Tracheal epithelial cell (primary cell): ENCODE data around the gene PKP1. TPM values are rescaled to one million over a fixed set of nuclear protein-coding genes. Genes with fewer than 3 reads are reported as not detected.

Experiments used
- total RNA-seq: library from RNA; depleted of rRNA; stranded (reverse); fragments of >200 nt; gene quantifications from 2 replicates; pipeline ENCODE4 v1.2.1, GENCODE V29; 2014

The PKP1 gene, protein sequence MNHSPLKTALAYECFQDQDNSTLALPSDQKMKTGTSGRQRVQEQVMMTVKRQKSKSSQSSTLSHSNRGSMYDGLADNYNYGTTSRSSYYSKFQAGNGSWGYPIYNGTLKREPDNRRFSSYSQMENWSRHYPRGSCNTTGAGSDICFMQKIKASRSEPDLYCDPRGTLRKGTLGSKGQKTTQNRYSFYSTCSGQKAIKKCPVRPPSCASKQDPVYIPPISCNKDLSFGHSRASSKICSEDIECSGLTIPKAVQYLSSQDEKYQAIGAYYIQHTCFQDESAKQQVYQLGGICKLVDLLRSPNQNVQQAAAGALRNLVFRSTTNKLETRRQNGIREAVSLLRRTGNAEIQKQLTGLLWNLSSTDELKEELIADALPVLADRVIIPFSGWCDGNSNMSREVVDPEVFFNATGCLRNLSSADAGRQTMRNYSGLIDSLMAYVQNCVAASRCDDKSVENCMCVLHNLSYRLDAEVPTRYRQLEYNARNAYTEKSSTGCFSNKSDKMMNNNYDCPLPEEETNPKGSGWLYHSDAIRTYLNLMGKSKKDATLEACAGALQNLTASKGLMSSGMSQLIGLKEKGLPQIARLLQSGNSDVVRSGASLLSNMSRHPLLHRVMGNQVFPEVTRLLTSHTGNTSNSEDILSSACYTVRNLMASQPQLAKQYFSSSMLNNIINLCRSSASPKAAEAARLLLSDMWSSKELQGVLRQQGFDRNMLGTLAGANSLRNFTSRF
- 263 and 280 TPM in 2 replicates for total RNA-seq

DNA sequence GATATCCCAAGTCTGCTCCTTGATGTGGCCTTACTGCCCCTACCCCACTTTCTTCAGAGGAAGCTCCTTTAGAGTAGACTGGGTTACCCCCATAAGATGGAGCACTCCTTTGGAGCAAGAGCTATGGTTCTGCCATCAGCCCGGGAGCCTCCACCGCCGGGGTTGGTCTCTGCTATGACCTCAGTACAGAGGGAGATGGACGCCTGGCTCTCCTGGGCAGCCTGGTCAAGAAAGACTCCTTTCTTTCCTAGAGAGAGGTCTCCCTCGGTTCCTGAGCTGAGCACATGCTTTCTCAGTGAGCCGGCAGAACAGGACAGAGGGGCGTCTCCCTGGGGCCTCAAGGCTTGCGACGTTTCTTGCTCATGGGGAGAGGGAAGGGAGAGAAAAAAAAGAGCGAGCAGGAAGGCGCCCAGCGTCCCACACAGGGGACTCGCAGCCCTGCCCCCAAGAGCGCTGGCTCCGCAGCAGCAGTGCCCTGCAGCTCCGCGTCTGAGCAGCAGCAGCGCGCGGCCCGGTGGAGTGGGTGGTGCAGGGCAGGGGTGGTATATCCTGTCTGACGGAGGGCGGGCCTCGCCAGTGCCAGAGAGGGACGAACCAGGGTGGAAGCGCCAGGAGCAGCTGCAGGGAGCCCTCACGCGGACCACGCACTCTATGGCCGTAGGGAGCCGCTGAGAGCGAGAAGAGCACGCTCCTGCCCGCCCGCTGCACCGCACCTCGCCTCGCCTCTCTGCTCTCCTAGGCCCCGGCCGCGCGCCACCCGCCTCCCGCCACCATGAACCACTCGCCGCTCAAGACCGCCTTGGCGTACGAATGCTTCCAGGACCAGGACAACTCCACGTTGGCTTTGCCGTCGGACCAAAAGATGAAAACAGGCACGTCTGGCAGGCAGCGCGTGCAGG lies at the start of gene PKP1:
TSS of gene PKP1 (plus strand) at position 576 of the 899 bp plus-strand sequence. CDS start at position 773, 197 bp downstream.

DNA sequence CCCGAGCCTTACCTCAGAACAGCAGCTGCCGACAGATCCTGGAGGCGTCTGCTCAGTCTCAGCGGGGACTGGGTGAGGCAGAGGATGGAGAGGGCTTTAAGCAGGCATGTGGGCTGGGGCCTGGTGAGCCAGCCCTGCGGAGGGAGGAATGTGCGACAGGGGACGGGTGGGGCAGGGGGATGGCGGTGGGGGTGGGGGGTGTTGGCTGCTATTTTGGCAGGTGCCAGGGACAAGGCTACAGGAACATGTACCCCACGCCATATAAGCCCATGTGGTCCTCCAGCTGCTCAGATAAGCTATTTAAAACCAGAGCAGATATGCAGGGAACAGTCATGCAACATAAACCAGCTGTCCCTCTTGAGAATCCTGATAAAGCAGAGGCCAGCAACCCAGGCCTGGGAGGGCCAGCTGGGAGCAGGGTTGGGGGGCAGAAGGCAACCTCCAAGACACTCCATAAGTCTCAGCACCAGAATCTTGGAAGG lies 94.3 kb downstream of the PKP1 start, which contains the start of gene TNNT2:
TSS of gene TNNT2 (minus strand) at position 70 of the 482 bp plus-strand sequence. CDS start 4,426 bp downstream, outside the sequence.

Other genes with a start within 250 kb of the PKP1 start
- gene CACNA1S, start 171.1 kb upstream of the PKP1 start, total RNA-seq: not detected in 2 replicates
- 0.21 TPM in 1 of 2 replicates, not detected in the other for gene ASCL5, start 156.3 kb upstream of the PKP1 start, total RNA-seq
- gene TMEM9, start 129.0 kb upstream of the PKP1 start, total RNA-seq: 70.3 and 97.8 TPM in 2 replicates
- 0.48 TPM in 1 of 2 replicates, not detected in the other for gene IGFN1, start 92.7 kb upstream of the PKP1 start, total RNA-seq
- 0.48 and 1.3 TPM in 2 replicates for gene TNNT2, start 94.2 kb downstream of the PKP1 start, total RNA-seq
- gene LAD1, start 115.8 kb downstream of the PKP1 start, total RNA-seq: 186 and 189 TPM in 2 replicates
- under 0.01 TPM in 1 of 2 replicates, not detected in the other for gene TNNI1, start 138.2 kb downstream of the PKP1 start, total RNA-seq
- 233 and 236 TPM in 2 replicates for gene PHLDA3, start 185.7 kb downstream of the PKP1 start, total RNA-seq
- 124 and 475 TPM in 2 replicates for gene CSRP1, start 223.6 kb downstream of the PKP1 start, total RNA-seq